SK-N-SH (cell line): Measurements from ENCODE around the gene TCIRG1. TPM values are rescaled to one million over a fixed set of nuclear protein-coding genes. Genes with fewer than 3 reads are reported as not detected.

ENCODE experiments used
- CTCF ChIA-PET: fragments of 300-600, 350-600 bp; formaldehyde crosslinking; extraction: SDS; loops from one replicate; lab custom pipeline; 2021; lab: Yijun Ruan, JAX
- POLR2A ChIA-PET: fragments of 350-600 bp; sonication (Branson Sonifier 250); formaldehyde crosslinking; extraction: SDS; loops from one replicate; lab custom pipeline; 2020; ENCODE audit warnings: antibody characterized with exemption, inconsistent platforms; lab: Yijun Ruan, JAX
- DNase-seq: peaks from one replicate; pipeline ENCODE4 v3.0.0; 2012
- H2AFZ ChIP-seq: fragments of 200-600 bp; sonication (generic); 2 replicates; pipeline ENCODE4 v1.8.1; 2016; ENCODE audit warnings: antibody characterized with exemption, mild to moderate bottlenecking, low read depth
- H3F3A ChIP-seq: fragments of 200-600 bp; sonication (generic); replicated peaks from 2 replicates; pipeline ENCODE3; 2016; ENCODE audit warnings: antibody characterized with exemption, mild to moderate bottlenecking; ENCODE audit not compliant: insufficient read depth
- H3K27ac ChIP-seq, 2 experiments: fragments of 200-500 bp in 1 of 2; fragments of 200-600 bp in 1 of 2; sonication (Bioruptor generic) in 1 of 2; sonication (generic), shearing (Covaris generic) in 1 of 2; 2 replicates each; pipeline versions ENCODE4 v1.5.1 to v1.6.1; 2014 to 2016; ENCODE audit warnings: low read depth in 2 of 2, inconsistent platforms in 1 of 2, low read length in 1 of 2, mild to moderate bottlenecking in 1 of 2, mixed read lengths in 1 of 2
- H3K27me3 ChIP-seq: fragments of 200-600 bp; sonication (generic), shearing (Covaris generic); 2 replicates; pipeline ENCODE4 v1.6.1; 2016; ENCODE audit warnings: mixed run types; ENCODE audit not compliant: insufficient read depth
- H3K36me3 ChIP-seq, 2 experiments: fragments of 200-500 bp in 1 of 2; fragments of 200-600 bp in 1 of 2; sonication (Bioruptor generic) in 1 of 2; sonication (generic) in 1 of 2; replicated peaks in 1 of 2; 2 replicates each; pipeline versions ENCODE3 to v1.5.1; 2014 to 2016; ENCODE audit warnings: low read length in 1 of 2, mild to moderate bottlenecking in 1 of 2; ENCODE audit not compliant: insufficient read depth in 2 of 2, control insufficient read depth in 1 of 2
- H3K4me1 ChIP-seq, 2 experiments: fragments of 200-500 bp in 1 of 2; fragments of 200-600 bp in 1 of 2; sonication (Bioruptor generic) in 1 of 2; sonication (generic), shearing (Covaris generic) in 1 of 2; 2 replicates each; pipeline versions ENCODE4 v1.5.1 to v1.6.1; 2014 to 2016; ENCODE audit warnings: low read depth in 1 of 2, low read length in 1 of 2, mixed run types in 1 of 2; ENCODE audit not compliant: insufficient read depth in 2 of 2, control insufficient read depth in 1 of 2
- H3K4me2 ChIP-seq: fragments of 200-600 bp; sonication (generic), shearing (Covaris generic); 2 replicates; pipeline ENCODE4 v1.6.1; 2017; ENCODE audit warnings: mixed run types
- H3K4me3 ChIP-seq, 2 experiments: fragments of 200-500 bp in 1 of 2; fragments of 200-600 bp in 1 of 2; sonication (Bioruptor generic) in 1 of 2; sonication (generic), shearing (Covaris generic) in 1 of 2; 2 replicates each; pipeline versions ENCODE4 v1.5.1 to v1.8.1; 2014 to 2016; ENCODE audit warnings: low read depth in 2 of 2, inconsistent platforms in 1 of 2, low read length in 1 of 2, mild to moderate bottlenecking in 1 of 2, mixed read lengths in 1 of 2, moderate library complexity in 1 of 2
- H3K79me2 ChIP-seq: fragments of 200-600 bp; sonication (generic); 2 replicates; pipeline ENCODE4 v1.8.1; 2017; ENCODE audit warnings: mild to moderate bottlenecking; ENCODE audit not compliant: insufficient read depth
- H3K9ac ChIP-seq: fragments of 200-600 bp; sonication (generic); 2 replicates; pipeline ENCODE4 v1.6.1; 2017; ENCODE audit warnings: mixed run types
- H3K9me2 ChIP-seq: fragments of 200-600 bp; sonication (generic); 2 replicates; pipeline ENCODE4 v1.6.1; 2017; ENCODE audit warnings: mixed run types
- H3K9me3 ChIP-seq: fragments of 200-600 bp; sonication (generic); 2 replicates; pipeline ENCODE4 v1.6.1; 2017; ENCODE audit warnings: mixed run types, mild to moderate bottlenecking, moderate library complexity
- H4K20me1 ChIP-seq: fragments of 200-600 bp; sonication (generic); 2 replicates; pipeline ENCODE4 v1.6.1; 2017; ENCODE audit warnings: mild to moderate bottlenecking, mixed run types; ENCODE audit not compliant: insufficient read depth
- MAX ChIP-seq: IDR thresholded peaks from 2 replicates; pipeline ENCODE4 v1.4.0; 2012; ENCODE audit warnings: low read depth
- MXI1 ChIP-seq: IDR thresholded peaks from 2 replicates; pipeline ENCODE4 v1.6.1; 2012; ENCODE audit warnings: mild to moderate bottlenecking, low read depth, low read length, improper control_type of control experiment
- PBX3 ChIP-seq: IDR thresholded peaks from 2 replicates; pipeline ENCODE4; 2012
- POLR2AphosphoS5 ChIP-seq: IDR thresholded peaks from 2 replicates; pipeline ENCODE4 v1.6.1; 2012; ENCODE audit warnings: low read depth, low read length
- RCOR1 ChIP-seq: fragments of 150-350 bp; IDR thresholded peaks from 2 replicates; pipeline ENCODE4 v1.6.1; 2017; ENCODE audit warnings: antibody characterized with exemption, low read length
- RFX5 ChIP-seq: IDR thresholded peaks from 2 replicates; pipeline ENCODE4 v1.6.1; 2012; ENCODE audit warnings: mild to moderate bottlenecking, improper control_type of control experiment, low read length
- TAF1 ChIP-seq: IDR thresholded peaks from 2 replicates; pipeline ENCODE4 v1.6.1; 2012; ENCODE audit warnings: low read depth, mild to moderate bottlenecking, low read length, moderate library complexity, borderline replicate concordance
- TEAD4 ChIP-seq: IDR thresholded peaks from 2 replicates; pipeline ENCODE4 v1.4.0; 2012; ENCODE audit warnings: mild to moderate bottlenecking, borderline replicate concordance; ENCODE audit not compliant: insufficient read depth
- USF1 ChIP-seq: IDR thresholded peaks from 2 replicates; pipeline ENCODE4 v1.4.0; 2012; ENCODE audit warnings: low read depth, borderline replicate concordance
- WGBS: methylation state at CpG from one replicate; pipeline ENCODE4 v1.1.6; 2017; ENCODE audit warnings: low lambda C conversion rate; 5-methylcytosine and 5-hydroxymethylcytosine counted together
- polyA plus RNA-seq, 3 experiments: library from polyadenylated mRNA; depleted of rRNA; stranded (reverse); fragments of >200 nt; gene quantifications; 2 replicates each; pipeline ENCODE4 v1.2.3, GENCODE V29; 2012

Gene TCIRG1
- polyA plus RNA-seq, 1 of the 3 experiments (the other 2 are of a cell fraction): 0.58 TPM

- Histone ChIP-seq H3K9me3 (no peaks in the 10 kb centered on the region), H2AFZ (no peak overlapping the region), H4K20me1 (no peaks in the 10 kb centered on the region), H3K9me2 (no peaks in the 10 kb centered on the region), H3K79me2 (peaks cover 3% of the 10 kb centered on the region; the same call in 1 of the 2 replicates), H3F3A (no peaks in the 10 kb centered on the region), H3K27me3 (no peaks in the 10 kb centered on the region), H3K36me3 (peaks cover 0 to 2% of the 10 kb centered on the region in 2 experiments), H3K4me2 (no peak overlapping the region), H3K9ac (no peak overlapping the region), H3K4me1 (no peaks in the 10 kb centered on the region), H3K27ac (no peak overlapping the region), H3K4me3 (no peak overlapping the region)
- WGBS: 54% methylated on average over 3 of the region's 3 CpGs
- CTCF ChIA-PET: interaction anchor here (1.0 kb wide), 1 partner anchor 130 kb away, joined by 4 read pairs; no protein-coding TSS in a partner anchor
- no peak for DNase-seq
- POLR2A ChIA-PET: no interaction called here
- TF ChIP-seq TAF1: no peak
- TF ChIP-seq MAX: no peak
Observed at GRCh38 chr11:68082481-68082880, 43.7 kb downstream of the TCIRG1 start.

- POLR2A ChIA-PET: no interaction called here
Observed at GRCh38 chr11:68083517-68083916, 44.7 kb downstream of the TCIRG1 start.

GRCh38 chr11:68089679-68090078 lies 50.9 kb downstream of the TCIRG1 start:
- H3K79me2 ChIP-seq: no peaks in the 10 kb centered on the region; the same call in 1 of the 2 replicates
- peaks cover 0 to 13% of the 10 kb centered on the region in 2 experiments for H3K36me3 ChIP-seq
- ChIA-PET CTCF (no interaction called here), POLR2A (no interaction called here)
- no peak overlapping the region for H3K27ac ChIP-seq
- no peaks in the 10 kb centered on the region for H3K4me1 ChIP-seq
- H3K4me2 ChIP-seq: no peak overlapping the region
- no peak overlapping the region for H3K9ac ChIP-seq
- H3K9me3 ChIP-seq: no peaks in the 10 kb centered on the region
- no peak for DNase-seq
- H2AFZ ChIP-seq: no peak overlapping the region
- H3K4me3 ChIP-seq: no peak overlapping the region
- no peaks in the 10 kb centered on the region for H3K9me2 ChIP-seq
- H3F3A ChIP-seq: peaks cover 5% of the 10 kb centered on the region
- no peaks in the 10 kb centered on the region for H3K27me3 ChIP-seq
- 0 out of 2 replicates have a peak, but pooled peaks cover 6% of the 10 kb centered on the region for H4K20me1 ChIP-seq
- no peak for TF ChIP-seq USF1
- no peak for TF ChIP-seq TEAD4
- TF ChIP-seq MXI1: no peak
- TF ChIP-seq POLR2AphosphoS5: no peak
- no peak for TF ChIP-seq PBX3
- WGBS: 96% methylated on average over 8 of the region's 8 CpGs

More at GRCh38 chr11:68083517-68083916, 44.7 kb downstream of the TCIRG1 start:
- Histone ChIP-seq H3K27ac (no peak overlapping the region), H3K4me1 (no peaks in the 10 kb centered on the region), H3K9me3 (no peaks in the 10 kb centered on the region), H3K36me3 (peaks cover 0 to 2% of the 10 kb centered on the region in 2 experiments), H4K20me1 (no peaks in the 10 kb centered on the region), H2AFZ (no peak overlapping the region), H3K9ac (no peak overlapping the region), H3K79me2 (peaks cover 3% of the 10 kb centered on the region; the same call in 1 of the 2 replicates), H3K4me3 (no peak overlapping the region), H3K4me2 (no peak overlapping the region), H3K9me2 (no peaks in the 10 kb centered on the region), H3K27me3 (no peaks in the 10 kb centered on the region), H3F3A (no peaks in the 10 kb centered on the region)
- DNase-seq: no peak
- no peak for TF ChIP-seq RCOR1
- TF ChIP-seq RFX5: no peak
- TF ChIP-seq USF1: no peak
- 99% methylated on average over 3 of the region's 3 CpGs for WGBS
- CTCF ChIA-PET: no interaction called here
